Measurements from ENCODE around the gene ITGAL.
A peak's percentile ranks its signal among the peaks of the same experiment; 100 is the strongest.
"Not testable (repeated sequence)": the region's sequence is repeated elsewhere in the genome, so short reads cannot be mapped to it uniquely, and the experiment has no call there.

Gene ITGAL

DNA sequence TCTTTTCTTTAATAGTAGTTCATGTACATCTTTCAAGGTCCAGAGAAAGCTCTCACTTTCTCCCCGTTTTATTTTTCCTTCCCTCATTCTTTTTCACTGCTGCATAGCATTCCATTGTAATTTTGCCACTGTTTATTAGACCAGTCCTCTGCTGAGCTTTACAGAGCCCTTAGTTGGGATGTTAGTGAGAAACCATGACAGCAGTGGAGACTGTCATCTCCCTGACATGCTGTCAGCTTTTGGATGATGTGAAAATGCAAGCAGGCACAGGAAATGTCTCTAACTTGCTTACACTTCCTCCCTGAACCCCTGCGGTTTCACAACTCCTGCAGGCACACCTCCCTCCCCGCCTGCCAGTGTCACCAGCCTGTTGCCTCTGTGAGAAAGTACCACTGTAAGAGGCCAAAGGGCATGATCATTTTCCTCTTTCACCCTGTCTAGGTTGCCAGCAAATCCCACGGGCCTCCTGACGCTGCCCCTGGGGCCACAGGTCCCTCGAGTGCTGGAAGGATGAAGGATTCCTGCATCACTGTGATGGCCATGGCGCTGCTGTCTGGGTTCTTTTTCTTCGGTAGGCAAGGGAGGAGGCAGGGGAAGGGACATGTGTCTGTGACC is at the start of gene ITGAL:
ITGAL (plus strand) TSS at position 415 of the 615 bp plus-strand sequence; CDS start at position 511, 96 bp downstream.
- peak; percentile 72 to 73 for DNase-seq

DNA sequence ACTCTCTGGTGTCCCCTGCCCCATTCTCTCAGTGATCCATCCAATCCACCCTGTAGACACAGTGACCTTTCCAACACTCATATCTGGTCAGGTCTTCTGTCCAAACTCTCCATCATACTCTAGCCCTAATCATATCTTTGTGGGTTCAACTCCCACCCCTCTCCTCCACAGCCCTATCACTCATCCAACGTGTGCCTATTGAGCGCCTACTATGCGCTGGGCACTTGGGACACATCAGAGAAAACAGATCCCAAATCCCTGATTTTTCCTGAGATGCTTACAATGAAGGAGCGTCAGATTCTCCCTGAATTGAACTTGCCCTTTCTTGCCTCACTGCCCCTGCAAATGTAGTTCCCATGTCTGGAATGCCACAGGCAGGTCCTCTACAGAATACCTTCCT is 44.5 kb upstream of the ITGAL start:
- DNase-seq, result no peak

DNA sequence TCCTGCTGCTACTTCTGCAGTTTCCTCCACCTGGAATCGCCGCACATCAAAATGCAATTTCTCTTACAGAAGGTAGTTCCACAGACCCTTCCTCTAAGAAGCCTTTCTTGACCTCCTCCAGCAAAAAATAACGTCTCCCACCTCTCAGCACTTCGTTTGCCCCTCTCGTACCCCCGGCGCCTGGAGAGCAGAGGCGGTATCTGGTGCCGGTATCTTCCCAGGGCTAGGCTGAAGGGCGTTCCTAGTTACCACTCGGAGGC is 43.2 kb upstream of the ITGAL start:
- DNase-seq, result no peak

DNA sequence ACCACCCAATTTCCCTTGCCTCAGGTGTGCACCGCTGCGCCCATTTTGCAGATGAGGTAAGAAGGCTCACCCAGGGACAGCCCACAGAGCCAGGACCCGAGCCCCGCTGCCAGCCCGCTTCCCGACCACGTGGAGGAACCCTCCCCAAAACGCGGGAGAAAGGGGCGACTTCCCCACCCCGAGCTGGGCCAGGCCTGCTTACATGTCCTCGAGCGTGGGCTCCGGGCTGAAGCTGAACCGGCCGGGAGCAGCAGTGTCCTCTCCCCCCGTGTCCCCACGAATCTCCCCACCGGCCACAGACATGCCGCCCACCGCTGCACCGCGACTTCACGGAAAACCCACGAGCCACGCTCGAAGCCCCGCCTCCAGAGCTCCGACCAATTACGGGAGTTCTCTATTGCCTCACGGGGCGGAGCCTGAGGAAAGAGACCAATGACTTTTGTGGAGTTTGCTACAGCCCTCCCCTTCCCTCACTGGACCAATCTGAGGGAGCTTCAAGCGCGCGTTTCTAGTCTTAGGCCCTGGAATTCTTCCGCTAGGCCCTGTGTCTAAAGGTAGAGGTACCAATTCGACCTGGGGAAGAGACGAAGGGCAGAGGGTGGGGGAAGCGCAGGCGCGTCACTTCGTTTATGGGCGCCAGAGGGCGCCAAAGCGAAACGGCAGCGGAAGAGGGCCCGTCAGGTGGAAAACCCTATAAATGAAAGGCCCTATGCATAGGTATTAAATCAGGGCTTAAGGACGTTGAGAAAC is 42.7 kb upstream of the ITGAL start, which contains the start of gene DCTPP1:
DCTPP1 (minus strand) TSS at position 353 of the 750 bp plus-strand sequence; CDS start at position 303, 50 bp downstream.
- DNase-seq, result peak; percentile 96

DNA sequence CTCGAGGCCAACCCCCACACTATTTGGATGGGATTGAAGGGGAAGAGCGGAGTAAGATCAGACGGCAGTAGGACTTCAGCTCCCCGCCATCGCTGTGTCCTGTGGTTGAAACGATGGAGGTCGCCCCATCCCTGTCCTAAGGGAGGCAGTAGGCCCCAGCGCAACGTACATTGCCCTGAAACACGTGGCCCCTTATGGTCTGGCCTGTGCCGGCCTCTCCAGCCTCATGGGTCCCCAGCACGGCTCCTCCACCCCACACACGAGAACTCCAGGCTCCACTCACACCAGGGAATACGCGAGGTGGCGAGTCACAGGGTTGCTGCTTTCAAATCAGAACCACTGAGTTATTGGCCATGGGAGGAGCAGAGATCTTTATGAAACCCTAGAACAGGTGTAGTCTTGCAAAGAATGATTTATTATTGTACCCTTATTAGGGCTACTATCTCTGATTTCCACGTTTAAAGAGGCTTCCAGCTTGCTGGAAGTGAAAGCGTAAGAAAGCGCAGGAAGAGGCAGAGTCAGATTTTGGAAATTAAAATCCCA is 42.0 kb upstream of the ITGAL start:
- DNase-seq, result no peak

DNA sequence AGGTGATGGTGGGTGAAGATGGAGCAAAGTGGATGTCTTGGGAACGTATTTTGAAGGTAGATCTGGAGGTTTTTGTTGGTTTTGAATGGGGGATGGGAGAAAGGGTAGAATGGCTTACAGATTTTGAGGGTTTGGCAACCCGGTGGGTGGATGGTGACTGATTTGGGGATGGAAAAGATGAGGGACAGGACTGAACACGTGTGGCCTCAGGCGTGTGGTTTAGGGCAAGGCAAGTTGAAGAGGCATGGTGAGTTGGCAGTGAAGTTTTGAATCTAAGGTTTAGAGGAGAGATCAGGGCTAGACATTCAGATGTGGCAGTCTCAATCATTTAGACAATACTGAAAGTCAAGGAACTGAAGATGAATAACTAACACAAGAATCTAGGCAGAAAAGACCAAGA is 37.7 kb upstream of the ITGAL start:
- peak in 1 of 2 experiments; percentile 19 for DNase-seq

DNA sequence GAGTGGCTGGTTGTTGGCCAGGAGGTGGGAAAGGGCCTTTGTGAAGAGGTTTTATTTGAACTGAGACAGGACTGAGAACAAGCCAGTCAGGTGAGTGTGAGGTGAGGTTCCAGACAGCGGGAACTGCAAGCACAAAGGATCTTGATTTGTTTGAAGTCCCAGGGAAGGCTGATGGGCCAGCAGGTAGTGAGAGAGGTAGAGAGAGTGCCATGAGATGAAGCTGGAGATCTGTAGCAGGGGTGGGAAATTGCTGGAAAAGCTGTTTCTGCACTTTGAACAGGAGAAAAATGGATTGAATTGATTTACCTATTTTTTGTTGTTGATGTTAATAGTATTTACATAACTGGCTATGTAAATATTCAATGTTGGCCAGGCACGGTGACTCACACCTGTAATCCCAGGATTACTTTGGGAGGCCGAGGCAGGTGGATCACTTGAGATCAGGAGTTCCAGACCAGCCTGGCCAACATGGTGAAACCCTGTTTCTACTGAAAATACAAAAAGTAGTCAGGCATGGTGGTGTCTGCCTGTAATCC is 35.0 kb upstream of the ITGAL start:
- no peak for DNase-seq

DNA sequence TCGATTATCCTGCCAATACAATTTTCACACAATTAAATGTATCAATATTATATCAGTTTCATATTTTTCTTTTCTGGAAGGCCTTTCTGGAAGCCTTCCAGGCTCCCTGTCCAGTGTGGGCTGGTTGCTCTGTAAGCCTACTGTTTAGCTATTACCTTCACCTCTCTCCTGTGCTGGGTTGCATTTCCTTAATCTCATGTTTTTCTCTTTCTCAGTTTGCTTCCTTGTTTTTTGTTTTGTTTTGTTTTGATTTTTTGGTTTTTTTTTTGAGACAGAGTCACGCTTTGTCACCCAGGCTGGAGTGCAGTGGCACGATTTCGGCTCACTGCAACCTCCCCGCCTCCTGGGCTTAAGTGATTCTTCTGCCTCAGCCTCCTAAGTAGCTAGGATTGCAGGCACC is 33.7 kb upstream of the ITGAL start:
- no peak for DNase-seq

DNA sequence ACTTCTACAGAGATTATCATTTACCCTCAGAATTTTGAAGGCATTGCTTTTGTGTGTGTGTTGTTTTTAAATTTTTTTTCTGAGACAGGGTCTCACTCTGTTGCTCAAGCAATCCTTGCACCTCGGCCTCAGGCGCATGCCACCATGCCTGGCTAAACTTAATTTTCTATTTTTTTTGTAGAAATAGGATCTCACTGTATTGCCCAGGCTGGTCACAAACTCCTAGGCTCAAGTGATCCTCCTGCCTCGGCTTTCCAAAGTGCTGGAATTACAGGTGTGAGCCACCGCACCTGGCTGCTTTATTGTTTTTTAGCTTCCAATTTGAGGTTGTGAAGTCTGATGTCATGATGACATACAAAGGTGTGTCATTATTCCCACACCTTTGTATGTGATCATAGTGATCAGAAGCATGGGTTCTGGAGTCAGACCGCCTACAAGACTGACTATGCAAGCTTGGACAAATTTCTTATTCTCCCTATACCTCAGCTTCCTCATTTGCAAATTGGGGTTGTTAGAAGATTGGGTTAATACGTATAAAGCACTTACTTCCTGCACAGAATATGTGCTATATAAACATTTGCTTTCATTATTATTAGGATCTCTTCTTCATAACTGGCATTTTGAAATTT is 32.7 kb upstream of the ITGAL start:
- DNase-seq, result no peak

DNA sequence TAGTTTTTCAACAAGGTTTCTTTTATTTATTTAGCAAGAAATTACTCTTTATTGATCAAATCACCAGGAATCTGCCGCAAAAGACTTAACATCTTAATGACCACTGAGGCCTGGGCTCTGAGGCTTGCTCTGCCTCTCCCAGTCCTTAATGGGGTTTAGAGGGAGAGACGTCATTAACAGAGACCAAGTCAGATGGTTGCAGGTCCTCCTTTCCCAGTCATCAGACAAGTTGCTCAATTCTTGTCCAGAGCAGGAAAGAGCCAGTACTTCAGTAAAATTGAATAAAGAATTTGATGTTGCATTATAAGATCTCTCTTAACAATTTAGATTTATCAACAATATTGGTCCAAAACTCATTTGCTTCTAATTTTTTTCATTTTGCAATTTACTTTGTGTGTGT is 28.9 kb upstream of the ITGAL start:
- DNase-seq, result no peak

DNA sequence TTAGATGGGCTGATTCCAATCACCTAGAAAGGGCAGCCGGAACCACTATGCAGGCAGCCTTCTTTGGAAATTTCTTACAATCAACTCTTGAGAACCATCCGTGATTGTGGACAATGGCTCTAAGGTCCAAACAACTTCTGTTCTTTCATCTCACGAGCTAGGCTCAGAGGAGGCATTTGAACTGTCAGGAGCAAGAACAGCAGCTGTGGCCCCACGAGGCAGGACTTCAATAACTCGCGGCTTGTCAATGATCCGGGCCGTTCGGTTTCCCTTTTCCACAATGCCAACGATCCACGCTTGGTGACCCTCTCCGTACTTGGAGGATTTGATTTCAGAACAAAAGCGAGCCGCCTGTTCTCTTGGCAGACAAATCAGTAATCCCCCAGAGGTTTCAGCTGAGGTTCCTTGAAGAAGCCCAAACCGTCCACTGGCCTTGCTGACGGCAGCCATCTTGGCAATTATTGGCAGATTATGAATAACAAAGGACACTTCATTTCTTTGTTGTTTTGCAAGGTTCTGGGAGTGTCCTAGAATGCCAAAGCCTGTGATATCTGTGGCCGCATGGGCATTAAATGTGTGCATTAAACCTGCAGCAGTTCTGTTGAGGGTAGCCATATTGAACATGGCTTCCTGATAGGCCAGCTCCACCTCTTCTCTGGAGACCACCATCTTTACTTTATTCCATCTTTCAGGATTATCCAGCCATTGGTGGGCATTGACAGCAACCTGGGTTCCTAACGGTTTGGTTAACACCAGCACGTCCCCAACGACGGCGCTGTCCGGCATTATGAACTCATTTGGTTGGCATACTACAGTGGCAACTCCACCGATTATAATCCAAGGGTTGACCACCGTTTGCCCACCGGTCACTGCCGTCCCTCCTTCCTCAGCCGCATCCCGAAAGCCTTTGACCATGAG is 28.1 kb upstream of the ITGAL start:
- DNase-seq, result no peak

DNA sequence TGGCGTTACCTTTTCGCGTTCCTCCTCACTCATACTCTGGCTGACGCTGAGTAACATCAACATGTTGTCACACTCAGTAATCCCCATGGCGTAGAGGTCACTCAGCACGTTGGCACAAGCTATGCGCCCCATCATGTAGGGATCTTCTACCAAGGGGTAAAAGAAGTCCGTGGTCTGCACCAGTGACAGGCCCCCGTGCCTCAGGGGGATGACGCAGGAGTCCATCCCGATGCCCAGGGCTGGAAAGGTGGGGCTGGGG is 27.5 kb upstream of the ITGAL start:
- DNase-seq, result no peak

DNA sequence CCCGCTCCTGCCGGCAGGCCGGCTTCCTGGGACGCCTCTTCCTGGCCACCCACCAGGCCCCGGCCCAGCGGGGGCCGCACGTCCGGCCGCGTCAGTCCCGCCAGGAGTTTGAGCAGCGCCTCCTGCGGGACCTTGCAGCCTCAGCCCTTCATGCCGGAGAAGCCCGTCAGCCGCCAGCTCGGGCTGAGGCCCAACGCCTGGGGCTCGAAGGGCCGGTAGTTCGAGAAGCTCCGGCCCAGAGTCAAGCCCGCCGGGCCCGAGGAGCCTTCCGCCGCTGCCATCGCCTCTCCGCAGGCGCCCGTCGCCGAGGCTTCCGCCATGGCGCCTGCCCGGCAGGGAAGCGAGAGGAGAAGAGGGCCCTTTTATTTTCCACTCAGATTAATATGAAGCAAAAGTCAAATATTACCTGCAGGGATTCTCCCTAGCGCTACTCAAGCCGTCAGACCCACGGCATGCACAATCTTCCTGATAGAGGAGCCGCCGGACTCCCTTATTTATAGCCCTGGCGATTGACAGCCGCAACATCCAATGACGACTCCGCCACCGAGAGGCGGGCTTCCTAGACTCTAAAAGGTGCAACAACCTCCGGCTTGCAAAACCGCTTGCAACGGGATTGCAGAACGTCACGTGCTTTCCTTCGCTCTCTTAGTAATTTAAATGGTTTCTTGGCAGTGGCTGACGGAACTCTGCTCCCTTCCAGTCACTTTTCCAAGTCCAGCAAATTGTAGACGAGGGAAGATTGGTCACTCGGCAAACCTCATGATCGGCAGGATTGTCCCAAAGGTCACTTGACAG is 26.9 kb upstream of the ITGAL start, which contains the start of gene SEPHS2:
SEPHS2 (minus strand) TSS at position 467 of the 795 bp plus-strand sequence; CDS start at position 320, 147 bp downstream.
- DNase-seq, result peak; percentile 95 to 98

DNA sequence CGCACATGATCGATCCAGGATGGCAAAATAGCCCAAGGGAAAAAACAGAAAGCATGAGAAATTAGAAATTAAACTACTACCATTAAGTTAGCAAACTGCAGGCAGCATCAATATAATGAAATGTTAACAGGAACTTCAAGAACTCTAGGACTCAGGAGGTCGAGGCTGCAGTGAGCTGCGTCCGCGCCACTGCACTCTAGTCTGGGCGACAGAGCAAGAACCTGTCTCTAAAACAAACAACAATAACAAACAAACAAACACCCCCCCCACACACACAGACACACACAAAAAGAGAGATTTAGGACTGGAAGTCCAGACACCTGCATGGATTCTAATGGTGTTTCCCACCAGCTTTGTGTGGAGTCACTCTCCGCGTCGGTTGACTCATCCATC is 26.3 kb upstream of the ITGAL start:
- no peak for DNase-seq

DNA sequence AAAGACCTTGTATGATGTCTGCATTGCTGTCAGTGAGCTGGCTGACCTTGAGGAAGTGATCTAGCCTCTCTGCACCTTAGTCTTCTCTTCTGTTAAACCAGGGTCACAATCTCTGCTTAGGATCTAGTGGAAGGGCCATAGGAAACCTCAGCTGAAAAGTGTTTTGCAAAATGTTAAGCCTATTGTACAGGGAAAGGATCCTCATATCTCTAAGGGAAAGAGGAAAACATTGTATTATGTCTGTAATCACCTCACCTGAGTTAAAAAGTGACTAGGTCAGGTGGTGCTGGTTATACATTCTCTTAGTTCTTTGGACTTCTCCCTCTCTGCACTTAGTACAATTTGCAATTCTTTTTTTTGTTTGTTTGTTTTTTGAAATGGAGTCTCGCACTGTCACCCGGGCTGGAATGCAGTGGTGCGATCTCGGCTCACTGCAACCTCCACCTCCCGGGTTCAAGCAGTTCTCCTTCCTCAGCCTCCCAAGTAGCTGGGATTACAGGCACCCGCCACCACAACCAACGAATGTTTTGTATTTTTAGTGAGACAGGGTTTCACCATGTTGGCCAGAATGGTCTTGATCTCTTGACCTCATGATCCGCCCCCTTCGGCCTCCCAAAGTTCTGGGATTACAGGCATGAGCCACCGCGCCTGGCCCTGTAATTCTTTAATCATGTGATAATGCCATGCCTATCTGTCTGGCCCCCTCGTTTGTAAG is 24.9 kb upstream of the ITGAL start:
- DNase-seq, result no peak

DNA sequence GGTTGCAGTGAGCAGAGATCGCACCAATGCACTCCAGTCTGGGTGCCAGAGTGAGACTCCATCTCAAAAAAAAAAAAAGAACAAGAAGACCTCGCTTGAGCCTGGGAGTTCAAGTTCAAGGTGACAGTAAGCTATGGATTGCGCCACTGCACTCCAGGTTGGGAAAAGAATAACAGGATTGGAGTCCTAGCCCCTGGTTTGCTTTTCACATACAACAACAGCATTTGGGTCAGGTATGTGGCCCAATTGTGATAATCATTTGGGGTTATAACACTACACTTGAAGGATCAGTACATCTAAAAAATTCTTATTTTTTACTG is 23.5 kb upstream of the ITGAL start:
- DNase-seq, result no peak

DNA sequence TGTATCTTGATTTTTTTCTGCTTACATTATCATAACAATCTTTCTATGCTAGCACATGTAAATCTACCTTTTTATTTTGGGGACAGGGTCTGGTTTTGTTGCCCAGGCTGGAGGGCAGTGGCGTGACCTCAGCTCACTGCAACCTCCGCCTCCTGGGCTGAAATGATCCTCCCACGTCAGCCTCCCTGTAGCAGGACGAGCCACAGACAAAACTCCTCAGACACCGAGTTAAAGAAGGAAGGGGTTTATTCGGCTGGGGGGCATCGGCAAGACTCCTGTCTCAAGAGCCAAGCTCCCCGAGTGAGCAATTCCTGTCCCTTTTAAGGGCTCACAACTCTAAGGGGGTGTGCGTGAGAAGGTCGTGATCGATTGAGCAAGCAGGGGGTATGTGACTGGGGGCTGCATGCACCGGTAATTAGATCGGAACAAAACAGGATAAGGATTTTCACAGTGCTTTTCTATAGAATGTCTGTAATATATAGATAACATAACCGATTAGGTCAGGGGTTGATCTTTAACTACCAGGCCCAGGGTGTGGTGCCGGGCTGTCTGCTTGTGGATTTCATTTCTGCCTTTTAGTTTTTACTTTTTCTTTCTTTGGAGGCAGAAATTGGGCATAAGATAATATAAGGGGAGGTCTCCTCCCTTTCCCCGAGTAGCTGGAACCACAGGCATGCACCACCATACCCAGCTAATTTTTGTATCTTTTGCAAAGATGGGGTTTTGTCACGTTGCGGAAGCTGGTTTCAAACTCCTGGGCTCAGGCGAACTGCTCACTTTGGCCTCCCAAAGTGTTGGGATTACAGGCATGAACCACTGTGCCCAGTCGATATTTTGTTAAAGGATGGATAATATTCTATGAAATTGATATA is 19.6 kb upstream of the ITGAL start:
- DNase-seq, result not testable (repeated sequence)

DNA sequence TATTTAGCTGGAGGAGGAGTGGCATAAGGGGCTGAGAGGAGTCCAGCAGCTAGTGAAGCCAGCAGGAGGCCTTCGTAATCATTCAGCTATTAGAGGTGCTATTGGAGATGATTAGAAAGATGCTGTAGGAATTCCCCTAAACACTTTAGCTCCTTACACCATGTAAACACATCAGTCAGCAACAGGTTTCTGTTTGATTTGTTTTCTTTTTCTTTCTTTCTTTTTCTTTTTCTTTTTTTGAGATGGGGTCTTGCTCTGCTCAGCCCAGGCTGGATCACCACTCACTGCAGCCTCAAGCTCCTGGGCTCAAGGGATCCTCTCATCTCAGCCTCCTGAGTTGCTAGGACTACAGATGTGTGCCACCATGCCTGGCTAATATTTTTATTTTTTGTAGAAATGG is 16.2 kb upstream of the ITGAL start:
- DNase-seq, result no peak

DNA sequence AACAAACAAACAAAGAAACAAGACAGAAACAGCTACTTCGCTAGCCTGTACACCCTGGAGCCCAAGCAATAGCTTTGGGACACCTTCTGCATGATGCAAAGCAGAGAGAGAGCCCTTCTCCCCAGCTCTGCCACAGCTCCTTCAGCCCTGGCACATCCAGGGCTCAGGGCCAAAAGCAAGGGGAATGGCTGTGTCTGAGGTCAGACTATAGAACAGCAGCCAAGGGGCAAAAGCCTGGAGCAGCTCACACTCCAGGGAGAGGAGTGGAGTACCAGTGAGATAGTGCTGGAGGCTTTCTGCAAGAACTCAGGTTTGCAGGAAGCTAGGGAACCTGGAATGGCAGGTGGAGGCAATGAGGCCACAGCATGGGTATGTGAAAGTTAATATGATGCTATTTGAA is 15.3 kb upstream of the ITGAL start:
- no peak for DNase-seq

All from activated CD4-positive, alpha-beta T cell treated with anti-CD3 and anti-CD28 coated beads, Interleukin-2, amount 50 U/mL, for 4 hours (primary cell).